A673 (cell line): ENCODE results near the gene UNC79. TPM values are rescaled to one million over a fixed set of nuclear protein-coding genes. Genes with fewer than 3 reads are reported as not detected.

ENCODE experiments used
- BruUV-seq: library from RNA; stranded (reverse); fragments of 400-500 nt; replicated peaks from 2 replicates; lab custom pipeline; 2021; lab: Mats Ljungman, UMichigan
- CTCF ChIA-PET: fragments of 300-600 bp; sonication (Branson Sonifier 250); formaldehyde crosslinking; loops from one replicate; lab custom pipeline; 2022; ENCODE audit warnings: antibody characterized with exemption; lab: Charles Lee
- POLR2A ChIA-PET: fragments of 300-600 bp; sonication (Branson Sonifier 250); formaldehyde crosslinking; loops from one replicate; lab custom pipeline; 2022; ENCODE audit warnings: antibody characterized with exemption; ENCODE audit not compliant: low non-redundant PET; lab: Charles Lee
- DNase-seq: peaks from one replicate; pipeline ENCODE4 v3.0.0-alpha.2; 2015; ENCODE audit warnings: low spot score
- H3K27ac ChIP-seq: fragments of 200-600 bp; sonication (generic); 2 replicates; pipeline ENCODE4 v1.5.1; 2016; ENCODE audit warnings: mixed run types, low read depth, mild to moderate bottlenecking, mixed read lengths, antibody characterized with exemption, low read length; ENCODE audit not compliant: poor library complexity, severe bottlenecking
- H3K27me3 ChIP-seq: fragments of 200-600 bp; sonication (generic); replicated peaks from 2 replicates; pipeline ENCODE4 v1.6.1; 2017; ENCODE audit warnings: mixed run types, low read depth, mild to moderate bottlenecking, mixed read lengths, antibody characterized with exemption, low read length; ENCODE audit not compliant: insufficient read depth, poor library complexity
- H3K36me3 ChIP-seq: fragments of 200-600 bp; sonication (generic); 2 replicates; pipeline ENCODE4 v1.6.1; 2016; ENCODE audit warnings: mixed run types, mild to moderate bottlenecking, mixed read lengths, antibody characterized with exemption, low read length; ENCODE audit not compliant: insufficient read depth, poor library complexity, severe bottlenecking
- H3K4me1 ChIP-seq: fragments of 200-600 bp; sonication (generic); 2 replicates; pipeline ENCODE4 v1.6.1; 2017; ENCODE audit warnings: mixed run types, mild to moderate bottlenecking, mixed read lengths, antibody characterized with exemption, low read length; ENCODE audit not compliant: insufficient read depth, poor library complexity, severe bottlenecking
- H3K4me3 ChIP-seq: fragments of 200-600 bp; sonication (generic); 2 replicates; pipeline ENCODE4 v1.5.1; 2016; ENCODE audit warnings: low read depth, mixed run types, mild to moderate bottlenecking, mixed read lengths, low read length; ENCODE audit not compliant: poor library complexity, severe bottlenecking
- H3K9me3 ChIP-seq: fragments of 200-600 bp; sonication (generic); 2 replicates; pipeline ENCODE4 v1.6.1; 2016; ENCODE audit warnings: mixed run types, low read depth, mild to moderate bottlenecking, mixed read lengths, antibody characterized with exemption, low read length; ENCODE audit not compliant: poor library complexity, severe bottlenecking
- EZH2 ChIP-seq: fragments of 200-600 bp; sonication (generic); IDR thresholded peaks from 2 replicates; pipeline ENCODE4 v1.6.1; 2017; ENCODE audit warnings: borderline replicate concordance, low read depth, mild to moderate bottlenecking, mixed read lengths, antibody characterized with exemption, low read length; ENCODE audit not compliant: poor library complexity, severe bottlenecking
- intact Hi-C: fragments of 100-400 bp; cut with micrococcal nuclease; formaldehyde crosslinking; loops from one replicate; pipeline ENCODE4 v1.10.0; 2022; ENCODE audit not compliant: unreplicated experiment
- total RNA-seq: library from RNA; stranded (reverse); gene quantifications from 2 replicates; pipeline ENCODE4 v1.2.3, GENCODE V29; 2021
- TF ChIP-seq, protein P1 (sequence below): fragments of 300-800, 200-600 bp; sonication (generic); conservative IDR thresholded peaks from 2 replicates; pipeline ENCODE4 v1.5.1; 2017; ENCODE audit warnings: low read depth, mild to moderate bottlenecking, antibody characterized with exemption, low read length, moderate library complexity, mixed read lengths

UNC79 gene
- total RNA-seq, 1 experiment from 2014 or later, result 0.15 TPM

DNA sequence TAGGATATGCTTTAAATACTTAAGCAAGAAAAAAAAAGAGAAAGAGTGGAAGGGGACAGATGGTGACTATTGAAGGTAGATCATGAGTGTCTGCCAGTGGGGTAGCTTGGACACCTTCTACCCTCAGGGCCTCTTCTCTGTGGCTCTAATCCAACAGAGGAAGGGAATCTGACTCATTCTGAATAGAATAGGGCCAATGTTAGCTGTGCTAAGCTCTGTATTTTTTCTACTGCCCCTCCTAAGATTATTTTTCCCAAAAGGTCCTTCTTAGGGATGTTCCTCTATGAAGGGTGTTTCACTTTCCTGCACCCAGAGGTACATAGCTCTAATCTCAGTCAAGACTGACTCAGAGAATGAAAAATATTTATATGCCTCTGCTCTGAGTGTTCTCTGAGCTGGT is 25.6 kb downstream of the UNC79 start:
- no peak for TF ChIP-seq EZH2
- TF ChIP-seq, protein P1, sequence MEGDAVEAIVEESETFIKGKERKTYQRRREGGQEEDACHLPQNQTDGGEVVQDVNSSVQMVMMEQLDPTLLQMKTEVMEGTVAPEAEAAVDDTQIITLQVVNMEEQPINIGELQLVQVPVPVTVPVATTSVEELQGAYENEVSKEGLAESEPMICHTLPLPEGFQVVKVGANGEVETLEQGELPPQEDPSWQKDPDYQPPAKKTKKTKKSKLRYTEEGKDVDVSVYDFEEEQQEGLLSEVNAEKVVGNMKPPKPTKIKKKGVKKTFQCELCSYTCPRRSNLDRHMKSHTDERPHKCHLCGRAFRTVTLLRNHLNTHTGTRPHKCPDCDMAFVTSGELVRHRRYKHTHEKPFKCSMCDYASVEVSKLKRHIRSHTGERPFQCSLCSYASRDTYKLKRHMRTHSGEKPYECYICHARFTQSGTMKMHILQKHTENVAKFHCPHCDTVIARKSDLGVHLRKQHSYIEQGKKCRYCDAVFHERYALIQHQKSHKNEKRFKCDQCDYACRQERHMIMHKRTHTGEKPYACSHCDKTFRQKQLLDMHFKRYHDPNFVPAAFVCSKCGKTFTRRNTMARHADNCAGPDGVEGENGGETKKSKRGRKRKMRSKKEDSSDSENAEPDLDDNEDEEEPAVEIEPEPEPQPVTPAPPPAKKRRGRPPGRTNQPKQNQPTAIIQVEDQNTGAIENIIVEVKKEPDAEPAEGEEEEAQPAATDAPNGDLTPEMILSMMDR, result no peak
- Histone ChIP-seq H3K36me3 (no peaks in the 10 kb centered on the region), H3K27ac (no peak overlapping the region), H3K9me3 (no peaks in the 10 kb centered on the region), H3K4me1 (no peaks in the 10 kb centered on the region), H3K4me3 (no peak overlapping the region), H3K27me3 (no peaks in the 10 kb centered on the region)
- no TSS peak for BruUV-seq
- ChIA-PET POLR2A (interaction anchor here (0.7 kb wide), 1 partner anchor 60 kb away, joined by 4 read pairs; no protein-coding TSS in a partner anchor), CTCF (no interaction called here)
- no peak for DNase-seq
- intact Hi-C loops, result no loop called here

DNA sequence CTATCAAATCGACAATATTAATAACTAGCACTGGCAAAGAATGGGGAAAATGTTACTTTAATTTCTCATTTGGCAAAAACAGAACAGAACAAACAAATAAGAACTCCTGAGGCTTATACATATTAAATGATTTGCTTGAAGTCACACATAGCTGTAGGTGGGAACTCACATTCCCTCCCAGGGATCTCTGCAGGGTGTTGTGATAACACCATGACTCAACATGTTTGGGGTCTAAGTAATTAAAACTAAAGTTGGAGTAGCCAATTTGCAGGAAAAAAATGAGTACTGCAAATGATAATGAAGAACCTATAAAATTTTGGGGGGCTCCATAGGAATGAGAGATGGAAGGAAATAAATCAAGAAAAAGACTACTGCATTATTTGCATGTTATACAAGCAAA is 27.5 kb downstream of the UNC79 start:
- H3K9me3 ChIP-seq, result no peaks in the 10 kb centered on the region
- BruUV-seq, result no TSS peak
- no peaks in the 10 kb centered on the region for H3K4me1 ChIP-seq
- CTCF ChIA-PET, result no interaction called here
- no peak for DNase-seq
- POLR2A ChIA-PET, result no interaction called here
- TF ChIP-seq, protein P1, result no peak
- TF ChIP-seq EZH2, result no peak
- no peak overlapping the region for H3K4me3 ChIP-seq
- intact Hi-C loops, result no loop called here
- H3K27me3 ChIP-seq, result no peaks in the 10 kb centered on the region
- no peaks in the 10 kb centered on the region for H3K36me3 ChIP-seq
- H3K27ac ChIP-seq, result no peak overlapping the region

DNA sequence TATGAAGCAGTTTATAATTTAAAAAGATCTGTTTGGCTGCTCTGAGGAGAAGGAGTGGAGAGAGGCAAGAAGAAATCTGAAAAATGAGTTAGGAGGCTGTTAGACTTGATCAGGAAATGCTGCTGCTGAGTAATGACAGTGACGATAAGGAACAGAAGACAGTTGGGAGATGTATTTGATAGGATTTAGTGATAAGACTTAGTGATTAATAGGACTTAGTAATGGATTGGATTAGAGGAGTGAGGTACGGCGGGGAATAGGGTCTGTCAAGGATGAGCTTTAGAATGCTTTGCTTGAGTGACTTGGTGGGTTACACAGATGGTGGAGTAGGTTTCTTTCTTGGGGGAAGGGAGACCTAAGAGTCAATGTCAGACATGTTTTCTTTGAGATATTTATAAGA is 31.7 kb downstream of the UNC79 start:
- CTCF ChIA-PET, result no interaction called here
- BruUV-seq, result no TSS peak
- TF ChIP-seq, protein P1, result no peak
- no peak for TF ChIP-seq EZH2
- Histone ChIP-seq H3K4me3 (no peak overlapping the region), H3K27me3 (no peaks in the 10 kb centered on the region), H3K27ac (no peak overlapping the region), H3K36me3 (no peaks in the 10 kb centered on the region), H3K4me1 (no peaks in the 10 kb centered on the region), H3K9me3 (no peaks in the 10 kb centered on the region)
- no peak for DNase-seq
- POLR2A ChIA-PET, result no interaction called here
- intact Hi-C loops, result no loop called here
